H1 (cell line): ENCODE data around the gene MYL3. TPM values are rescaled to one million over a fixed set of nuclear protein-coding genes. Genes with fewer than 3 reads are reported as not detected.

Source experiments
- CTCF ChIA-PET: fragments of 300-600 bp; sonication (Branson Sonifier 250); formaldehyde crosslinking; loops from one replicate; lab custom pipeline; 2021; ENCODE audit not compliant: partially characterized antibody; lab: Charles Lee
- POLR2A ChIA-PET: fragments of 300-600 bp; sonication (Branson Sonifier 250); formaldehyde crosslinking; loops from one replicate; lab custom pipeline; 2021; ENCODE audit warnings: inconsistent platforms; ENCODE audit not compliant: partially characterized antibody; lab: Charles Lee
- DNase-seq, 2 experiments: peaks; one replicate each; pipeline versions ENCODE4 v3.0.0 to v3.0.0-alpha.2; 2010 to 2022; ENCODE audit warnings: low spot score in 2 of 2, low read depth in 1 of 2, mixed read lengths in 1 of 2
- FAIRE-seq: peaks from 2 replicates; lab custom pipeline; 2011; peaks lifted over from hg19 to GRCh38; lab: Jason Lieb, UNC
- H2AFZ ChIP-seq: 2 replicates; pipeline ENCODE4 v1.8.1; 2012; ENCODE audit warnings: low read length, inconsistent platforms
- H2AK5ac ChIP-seq: 2 replicates; pipeline ENCODE4 v1.6.1; 2013; ENCODE audit warnings: low read depth, low read length
- H2BK120ac ChIP-seq: replicated peaks from 2 replicates; pipeline ENCODE3; 2013; ENCODE audit warnings: low read depth, low read length, inconsistent platforms
- H2BK12ac ChIP-seq: 2 replicates; pipeline ENCODE4 v1.6.1; 2013; ENCODE audit warnings: low read depth, low read length
- H2BK15ac ChIP-seq: 2 replicates; pipeline ENCODE4 v1.6.1; 2013; ENCODE audit warnings: low read length
- H2BK20ac ChIP-seq: 2 replicates; pipeline ENCODE4 v1.6.1; 2013; ENCODE audit warnings: low read length
- H2BK5ac ChIP-seq: 2 replicates; pipeline ENCODE4 v1.6.1; 2013; ENCODE audit warnings: low read depth, low read length
- H3K14ac ChIP-seq: 2 replicates; pipeline ENCODE4 v1.6.1; 2013; ENCODE audit warnings: inconsistent platforms; ENCODE audit not compliant: insufficient read length
- H3K18ac ChIP-seq: 2 replicates; pipeline ENCODE4 v1.6.1; 2013; ENCODE audit warnings: low read length; ENCODE audit errors: extremely low read depth
- H3K23ac ChIP-seq: 2 replicates; pipeline ENCODE4 v1.6.1; 2013; ENCODE audit warnings: inconsistent platforms; ENCODE audit not compliant: insufficient read length
- H3K23me2 ChIP-seq: 2 replicates; pipeline ENCODE4 v1.6.1; 2013; ENCODE audit warnings: low read depth, low read length
- H3K27ac ChIP-seq: 2 replicates; pipeline ENCODE4 v1.6.1; 2011; ENCODE audit warnings: low read depth, low read length, inconsistent platforms
- H3K27me3 ChIP-seq, 4 experiments: replicated peaks in 1 of 4; 1 replicate in 1 of 4; 2 replicates in 3 of 4; pipeline versions ENCODE4 v1.6.1 to v1.8.1; 2011 to 2013; ENCODE audit warnings: low read length in 3 of 4, mild to moderate bottlenecking in 3 of 4, inconsistent platforms in 2 of 4, mixed read lengths in 2 of 4, moderate library complexity in 1 of 4; ENCODE audit not compliant: control insufficient read depth in 3 of 4, insufficient read depth in 3 of 4; ENCODE audit errors: extremely low read depth in 1 of 4
- H3K36me3 ChIP-seq, 4 experiments: 2 replicates each; pipeline versions ENCODE4 v1.6.1 to v1.8.1; 2011 to 2013; ENCODE audit warnings: mild to moderate bottlenecking in 4 of 4, low read length in 3 of 4, moderate library complexity in 2 of 4, control low read depth in 1 of 4, inconsistent platforms in 1 of 4; ENCODE audit not compliant: insufficient read depth in 4 of 4, control insufficient read depth in 2 of 4
- H3K4ac ChIP-seq: replicated peaks from 2 replicates; pipeline ENCODE3; 2013; ENCODE audit warnings: low read length, low read depth, mixed read lengths, inconsistent platforms; ENCODE audit not compliant: insufficient read length
- H3K4me1 ChIP-seq, 4 experiments: replicated peaks in 1 of 4; 1 replicate in 1 of 4; 2 replicates in 3 of 4; pipeline versions ENCODE4 v1.6.1 to v1.8.1; 2011 to 2013; ENCODE audit warnings: low read length in 3 of 4, inconsistent platforms in 2 of 4, mixed read lengths in 1 of 4; ENCODE audit not compliant: insufficient read depth in 4 of 4, control insufficient read depth in 3 of 4
- H3K4me2 ChIP-seq, 2 experiments: 2 replicates each; pipeline versions ENCODE4 v1.6.1 to v1.8.1; 2011 to 2013; ENCODE audit warnings: low read depth in 2 of 2, low read length in 2 of 2, control low read depth in 1 of 2, inconsistent platforms in 1 of 2, mild to moderate bottlenecking in 1 of 2; ENCODE audit not compliant: insufficient read depth in 1 of 2
- H3K4me3 ChIP-seq, 4 experiments: fragments of 200-600, 300-600 bp in 1 of 4; sonication (generic), shearing (Covaris generic), sonication (Bioruptor Twin) in 1 of 4; 2 replicates each; pipeline versions ENCODE4 v1.5.1 to v1.8.1; 2011 to 2016; ENCODE audit warnings: low read length in 4 of 4, low read depth in 3 of 4, control low read depth in 2 of 4, inconsistent platforms in 2 of 4, mild to moderate bottlenecking in 2 of 4, mixed read lengths in 1 of 4, moderate library complexity in 1 of 4; ENCODE audit not compliant: insufficient read depth in 2 of 4; ENCODE audit errors: extremely low read depth in 1 of 4
- H3K56ac ChIP-seq: replicated peaks from 2 replicates; pipeline ENCODE3; 2013; ENCODE audit warnings: low read depth, mild to moderate bottlenecking, mixed read lengths, low read length, inconsistent platforms; ENCODE audit not compliant: insufficient read length
- H3K79me1 ChIP-seq: 2 replicates; pipeline ENCODE4 v1.6.1; 2013; ENCODE audit warnings: low read depth, low read length, control low read depth
- H3K79me2 ChIP-seq, 2 experiments: 2 replicates each; pipeline versions ENCODE4 v1.6.1 to v1.8.1; 2012 to 2013; ENCODE audit warnings: low read length in 2 of 2, mild to moderate bottlenecking in 2 of 2, inconsistent platforms in 1 of 2; ENCODE audit not compliant: insufficient read depth in 2 of 2, control insufficient read depth in 1 of 2
- H3K9ac ChIP-seq, 4 experiments: replicated peaks in 1 of 4; 1 replicate in 1 of 4; 2 replicates in 3 of 4; pipeline versions ENCODE4 v1.6.1 to v1.8.1; 2011 to 2013; ENCODE audit warnings: low read depth in 3 of 4, low read length in 3 of 4, control low read depth in 2 of 4, mild to moderate bottlenecking in 2 of 4, moderate library complexity in 2 of 4, inconsistent platforms in 1 of 4; ENCODE audit errors: extremely low read depth in 1 of 4
- H3K9me3 ChIP-seq, 2 experiments: 2 replicates each; pipeline versions ENCODE4 v1.6.1 to v1.8.1; 2012 to 2013; ENCODE audit warnings: mild to moderate bottlenecking in 2 of 2, moderate library complexity in 2 of 2, control low read depth in 1 of 2, inconsistent platforms in 1 of 2, low read depth in 1 of 2, low read length in 1 of 2, mixed read lengths in 1 of 2; ENCODE audit not compliant: insufficient read depth in 2 of 2
- H4K20me1 ChIP-seq, 2 experiments: replicated peaks in 1 of 2; 2 replicates each; pipeline versions ENCODE3 to v1.8.1; 2011 to 2013; ENCODE audit warnings: inconsistent platforms in 2 of 2, low read length in 2 of 2, mild to moderate bottlenecking in 1 of 2; ENCODE audit not compliant: insufficient read depth in 2 of 2, control insufficient read depth in 1 of 2
- H4K5ac ChIP-seq: 2 replicates; pipeline ENCODE4 v1.6.1; 2013; ENCODE audit warnings: low read length, low read depth, mixed read lengths, inconsistent platforms; ENCODE audit not compliant: insufficient read length
- H4K8ac ChIP-seq: 2 replicates; pipeline ENCODE4 v1.8.0; 2013; ENCODE audit warnings: mild to moderate bottlenecking, moderate library complexity, low read length, inconsistent platforms; ENCODE audit not compliant: insufficient read depth; ENCODE audit errors: extremely low read depth
- H4K91ac ChIP-seq: replicated peaks from 2 replicates; pipeline ENCODE3; 2013; ENCODE audit warnings: low read length, mixed read lengths, inconsistent platforms; ENCODE audit not compliant: insufficient read length
- CBX8 ChIP-seq: fragments of 300-800, 300-1000 bp; sonication (generic); IDR thresholded peaks from 2 replicates; pipeline ENCODE4 v1.7.1; 2016; ENCODE audit warnings: low read depth, low read length, borderline replicate concordance
- CTBP2 ChIP-seq: IDR thresholded peaks from 2 replicates; pipeline ENCODE4 v1.7.0; 2011; ENCODE audit warnings: borderline replicate concordance, mild to moderate bottlenecking, moderate library complexity, mixed read lengths, low read length; ENCODE audit not compliant: insufficient read depth, insufficient read length
- FOSL1 ChIP-seq: IDR thresholded peaks from 2 replicates; pipeline ENCODE4 v1.6.1; 2011; ENCODE audit warnings: mild to moderate bottlenecking, low read depth, low read length, moderate library complexity; ENCODE audit not compliant: insufficient read depth
- KDM4A ChIP-seq: IDR thresholded peaks from one replicate; pipeline ENCODE4 v1.7.1; 2012; ENCODE audit warnings: low read depth, mild to moderate bottlenecking, moderate library complexity, low read length, inconsistent platforms; ENCODE audit not compliant: severe bottlenecking
- POLR2A ChIP-seq, 2 experiments: IDR thresholded peaks; 1 replicate in 1 of 2; 2 replicates in 1 of 2; pipeline ENCODE4 v1.6.1; 2011; ENCODE audit warnings: low read depth in 2 of 2, low read length in 2 of 2, mild to moderate bottlenecking in 2 of 2; ENCODE audit errors: control extremely low read depth in 1 of 2
- POLR2AphosphoS5 ChIP-seq: IDR thresholded peaks from 2 replicates; pipeline ENCODE4 v1.6.1; 2011; ENCODE audit warnings: low read depth, low read length
- whole genome bisulfite sequencing, 2 experiments: shearing (Covaris generic) in 1 of 2; methylation state at CpG; one replicate each; pipeline versions ENCODE4 v1.1.6 to v1.1.7; 2013 to 2015; ENCODE audit warnings: low lambda C conversion rate in 2 of 2, mixed read lengths in 2 of 2, inconsistent platforms in 1 of 2, low coverage in 1 of 2, missing lambda C conversion rate in 1 of 2; ENCODE audit not compliant: insufficient replicate concordance in 2 of 2, insufficient coverage in 1 of 2, insufficient read length in 1 of 2; ENCODE audit errors: extremely low coverage in 1 of 2, missing lambda C conversion rate in 1 of 2; 5-methylcytosine and 5-hydroxymethylcytosine counted together
- polyA plus RNA-seq, 7 experiments: library from polyadenylated mRNA; depleted of rRNA in 3 of 7; stranded (reverse) in 5 of 7; unstranded in 2 of 7; fragments of >200 nt in 5 of 7; fragments of 200-250 nt in 2 of 7; gene quantifications; 1 replicate in 5 of 7; 2 replicates in 1 of 7; 4 replicates in 1 of 7; pipeline versions ENCODE4 v1.2.1 to v1.2.3, GENCODE V29; 2011 to 2013; ENCODE audit warnings: missing spikeins in 2 of 7, mixed read lengths in 2 of 7
- total RNA-seq: library from RNA; stranded (reverse); fragmentation: NEBNext Ultra II Directional; extraction: Animal tissue kit (Norgen Biotek cat#: 25700); gene quantifications from 2 replicates; pipeline ENCODE4 v1.2.1, GENCODE V29; 2021
- TF ChIP-seq, protein P1 (sequence below): IDR thresholded peaks from 2 replicates; pipeline ENCODE4 v1.6.1; 2012; ENCODE audit warnings: low read length, inconsistent platforms
- TF ChIP-seq, protein P2 (sequence below): IDR thresholded peaks from 2 replicates; pipeline ENCODE4 v1.6.1; 2011; ENCODE audit warnings: low read depth, mild to moderate bottlenecking, low read length; ENCODE audit not compliant: insufficient read depth

MYL3 gene
- total and polyA plus RNA-seq, 2 of the 8 experiments (the other 6 are each of a cell fraction or from before 2014, with no cell fraction given), result 0.06 TPM; not detected in 1

DNA sequence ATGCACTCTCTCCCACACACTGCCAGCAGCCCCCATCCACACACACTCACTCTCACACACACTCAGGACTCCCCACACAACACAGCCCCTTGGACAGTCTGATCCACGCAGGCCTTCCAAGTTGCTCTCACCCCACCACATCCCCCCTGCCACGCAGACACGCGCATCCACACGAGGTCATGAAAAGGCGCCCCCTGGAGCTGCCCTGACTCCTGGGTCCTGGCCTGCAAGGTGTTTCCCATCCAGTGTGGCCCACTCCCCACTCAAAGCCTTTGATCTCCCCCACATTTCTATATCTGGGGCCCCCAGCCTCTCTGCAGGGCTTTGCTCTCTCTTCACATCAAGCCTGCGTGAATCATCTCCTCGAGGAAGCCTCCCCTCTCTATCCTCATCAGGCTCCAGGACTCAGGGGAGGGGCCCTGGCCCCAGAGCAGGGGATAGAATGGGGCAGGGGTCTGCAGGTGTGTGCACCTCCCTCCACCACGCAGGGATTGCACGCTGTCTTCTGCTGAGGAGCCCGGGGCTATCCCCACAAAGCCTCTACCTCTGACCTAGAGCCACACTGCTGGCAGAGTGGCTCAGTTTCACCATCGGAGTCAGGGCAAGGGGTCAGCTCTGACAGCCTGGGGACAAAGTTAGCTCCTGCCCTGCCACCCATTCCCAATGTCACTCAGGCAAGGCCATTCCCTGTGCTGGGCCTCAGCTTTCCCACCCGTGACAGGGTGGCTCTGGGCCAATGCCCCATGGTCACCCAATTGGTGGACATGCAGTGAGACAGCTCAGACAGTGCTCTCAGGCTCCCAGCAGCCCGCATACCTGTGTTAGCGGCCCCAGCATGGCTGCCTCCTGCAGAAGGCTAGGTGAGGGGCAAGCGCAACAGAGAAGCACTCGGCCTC lies 6.4 kb downstream of the MYL3 start:
- Histone ChIP-seq H3K18ac (no peak overlapping the region), H3K79me2 (no peaks in the 10 kb centered on the region), H3K9ac (no peak overlapping the region), H3K9me3 (no peaks in the 10 kb centered on the region), H2BK120ac (no peak overlapping the region), H3K14ac (no peak overlapping the region), H3K4me2 (no peak overlapping the region), H2AFZ (no peak overlapping the region), H3K23me2 (0 out of 2 replicates have a peak, but pooled peaks cover 1% of the 10 kb centered on the region), H2BK20ac (no peak overlapping the region), H3K56ac (no peak overlapping the region), H3K36me3 (no peaks in the 10 kb centered on the region), H3K4me1 (no peaks in the 10 kb centered on the region; a peak in 1 of 7 replicates), H4K20me1 (no peaks in the 10 kb centered on the region), H4K8ac (no peak overlapping the region), H3K79me1 (0 out of 2 replicates have a peak, but pooled peaks cover 2% of the 10 kb centered on the region), H3K27me3 (peaks cover 0 to 4% (median 1%) of the 10 kb centered on the region in 4 experiments; a peak in 2 of 7 replicates), H3K4me3 (no peak overlapping the region), H4K91ac (no peak overlapping the region), H2AK5ac (no peak overlapping the region), H3K4ac (no peak overlapping the region), H3K27ac (no peak overlapping the region), H4K5ac (no peak overlapping the region), H2BK12ac (no peak overlapping the region), H2BK15ac (0 out of 2 replicates have a peak overlapping the region, but pooled peaks have one; percentile 61), H3K23ac (no peak overlapping the region), H2BK5ac (no peak overlapping the region)
- ChIA-PET POLR2A (no interaction called here), CTCF (interaction anchor here (1.0 to 3.6 kb wide), 6 partner anchors 8 to 407 kb away, joined by 3 to 28 read pairs (median 6); no protein-coding TSS in a partner anchor)
- FAIRE-seq (no peak), DNase-seq (no peak)
- 89% methylated on average over 15 of the region's 17 CpGs; no CpG with 5 or more reads in 1 of the 2 experiments for WGBS, 2 experiments
- TF ChIP-seq, protein P1, sequence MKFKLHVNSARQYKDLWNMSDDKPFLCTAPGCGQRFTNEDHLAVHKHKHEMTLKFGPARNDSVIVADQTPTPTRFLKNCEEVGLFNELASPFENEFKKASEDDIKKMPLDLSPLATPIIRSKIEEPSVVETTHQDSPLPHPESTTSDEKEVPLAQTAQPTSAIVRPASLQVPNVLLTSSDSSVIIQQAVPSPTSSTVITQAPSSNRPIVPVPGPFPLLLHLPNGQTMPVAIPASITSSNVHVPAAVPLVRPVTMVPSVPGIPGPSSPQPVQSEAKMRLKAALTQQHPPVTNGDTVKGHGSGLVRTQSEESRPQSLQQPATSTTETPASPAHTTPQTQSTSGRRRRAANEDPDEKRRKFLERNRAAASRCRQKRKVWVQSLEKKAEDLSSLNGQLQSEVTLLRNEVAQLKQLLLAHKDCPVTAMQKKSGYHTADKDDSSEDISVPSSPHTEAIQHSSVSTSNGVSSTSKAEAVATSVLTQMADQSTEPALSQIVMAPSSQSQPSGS, result no peak
- no peak for TF ChIP-seq POLR2AphosphoS5
- no peak for TF ChIP-seq FOSL1
- TF ChIP-seq, protein P2, sequence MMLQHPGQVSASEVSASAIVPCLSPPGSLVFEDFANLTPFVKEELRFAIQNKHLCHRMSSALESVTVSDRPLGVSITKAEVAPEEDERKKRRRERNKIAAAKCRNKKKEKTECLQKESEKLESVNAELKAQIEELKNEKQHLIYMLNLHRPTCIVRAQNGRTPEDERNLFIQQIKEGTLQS, result no peak
- no peak for TF ChIP-seq POLR2A (IDR thresholded peaks at IDR 0.05; ENCODE audit: control extremely low read depth in 1 of 2, low read depth in 2 of 2, low read length in 2 of 2)
- TF ChIP-seq CBX8, result no peak
- no peak for TF ChIP-seq CTBP2
- no peak for TF ChIP-seq KDM4A
